H1 (cell line): Measurements from ENCODE around the gene EPN3.

Experiments
- CBX8 ChIP-seq: fragments of 300-800, 300-1000 bp; sonication (generic); IDR thresholded peaks from 2 replicates; pipeline ENCODE4 v1.7.1; 2016; ENCODE audit warnings: low read depth, low read length, borderline replicate concordance
- EP300 ChIP-seq, 2 experiments: IDR thresholded peaks; 1 replicate in 1 of 2; 2 replicates in 1 of 2; pipeline ENCODE4 v1.6.1; 2011 to 2012; ENCODE audit warnings: low read depth in 2 of 2, low read length in 2 of 2, mild to moderate bottlenecking in 2 of 2, borderline replicate concordance in 1 of 2, inconsistent platforms in 1 of 2, moderate library complexity in 1 of 2
- EZH2 ChIP-seq: fragments of 200-600 bp; sonication (generic); IDR thresholded peaks from 2 replicates; pipeline ENCODE4 v1.7.1; 2012; ENCODE audit warnings: low read depth, mild to moderate bottlenecking, moderate library complexity, low read length, inconsistent platforms; ENCODE audit not compliant: severe bottlenecking
- JUN ChIP-seq: IDR thresholded peaks from 2 replicates; pipeline ENCODE4 v1.6.1; 2011; ENCODE audit warnings: low read depth, mild to moderate bottlenecking, improper control_type of control experiment, low read length
- PHF8 ChIP-seq: fragments of 200-600 bp; sonication (generic); conservative IDR thresholded peaks from 2 replicates; pipeline ENCODE4 v1.7.1; 2012; ENCODE audit warnings: low read depth, mild to moderate bottlenecking, inconsistent platforms, low read length, moderate library complexity
- POLR2AphosphoS5 ChIP-seq: IDR thresholded peaks from 2 replicates; pipeline ENCODE4 v1.6.1; 2011; ENCODE audit warnings: low read depth, low read length
- RFX5 ChIP-seq: IDR thresholded peaks from 2 replicates; pipeline ENCODE4 v1.6.1; 2011; ENCODE audit warnings: low read depth, low read length, improper control_type of control experiment, borderline replicate concordance
- SUZ12 ChIP-seq: fragments of 200-600 bp; sonication (generic); IDR thresholded peaks from 2 replicates; pipeline ENCODE4 v1.6.1; 2012; ENCODE audit warnings: mild to moderate bottlenecking, inconsistent platforms, low read length, moderate library complexity, mixed read lengths
- TF ChIP-seq, protein P1 (sequence below), 3 experiments: IDR thresholded peaks; 1 replicate in 2 of 3; 2 replicates in 1 of 3; pipeline versions ENCODE4 v1.5.1 to v1.6.1; 2011; ENCODE audit warnings: low read length in 3 of 3, mild to moderate bottlenecking in 3 of 3, inconsistent platforms in 2 of 3, low read depth in 1 of 3, moderate library complexity in 1 of 3; ENCODE audit not compliant: insufficient read depth in 1 of 3; ENCODE audit errors: control extremely low read depth in 1 of 3

DNA sequence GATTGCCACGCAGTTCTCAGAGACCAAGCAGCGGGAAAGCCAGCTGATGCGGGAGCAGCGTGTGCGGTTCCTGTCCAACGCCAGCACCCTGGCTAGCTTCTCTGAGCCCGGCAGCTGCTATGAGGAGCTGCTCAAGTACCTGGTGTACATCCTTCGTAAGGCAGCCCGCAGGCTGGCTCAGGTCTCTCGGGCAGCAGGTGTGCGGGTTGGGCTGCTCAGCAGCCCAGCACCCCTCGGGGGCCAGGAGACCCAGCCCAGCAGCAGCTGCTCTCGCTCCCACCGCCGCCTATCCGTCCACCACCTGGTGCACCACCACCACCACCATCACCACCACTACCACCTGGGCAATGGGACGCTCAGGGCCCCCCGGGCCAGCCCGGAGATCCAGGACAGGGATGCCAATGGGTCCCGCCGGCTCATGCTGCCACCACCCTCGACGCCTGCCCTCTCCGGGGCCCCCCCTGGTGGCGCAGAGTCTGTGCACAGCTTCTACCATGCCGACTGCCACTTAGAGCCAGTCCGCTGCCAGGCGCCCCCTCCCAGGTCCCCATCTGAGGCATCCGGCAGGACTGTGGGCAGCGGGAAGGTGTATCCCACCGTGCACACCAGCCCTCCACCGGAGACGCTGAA, 43.2 kb downstream of the EPN3 start:
- no peak for TF ChIP-seq RFX5
- TF ChIP-seq, protein P1, sequence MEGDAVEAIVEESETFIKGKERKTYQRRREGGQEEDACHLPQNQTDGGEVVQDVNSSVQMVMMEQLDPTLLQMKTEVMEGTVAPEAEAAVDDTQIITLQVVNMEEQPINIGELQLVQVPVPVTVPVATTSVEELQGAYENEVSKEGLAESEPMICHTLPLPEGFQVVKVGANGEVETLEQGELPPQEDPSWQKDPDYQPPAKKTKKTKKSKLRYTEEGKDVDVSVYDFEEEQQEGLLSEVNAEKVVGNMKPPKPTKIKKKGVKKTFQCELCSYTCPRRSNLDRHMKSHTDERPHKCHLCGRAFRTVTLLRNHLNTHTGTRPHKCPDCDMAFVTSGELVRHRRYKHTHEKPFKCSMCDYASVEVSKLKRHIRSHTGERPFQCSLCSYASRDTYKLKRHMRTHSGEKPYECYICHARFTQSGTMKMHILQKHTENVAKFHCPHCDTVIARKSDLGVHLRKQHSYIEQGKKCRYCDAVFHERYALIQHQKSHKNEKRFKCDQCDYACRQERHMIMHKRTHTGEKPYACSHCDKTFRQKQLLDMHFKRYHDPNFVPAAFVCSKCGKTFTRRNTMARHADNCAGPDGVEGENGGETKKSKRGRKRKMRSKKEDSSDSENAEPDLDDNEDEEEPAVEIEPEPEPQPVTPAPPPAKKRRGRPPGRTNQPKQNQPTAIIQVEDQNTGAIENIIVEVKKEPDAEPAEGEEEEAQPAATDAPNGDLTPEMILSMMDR (IDR thresholded peaks at IDR 0.05; ENCODE audit: control extremely low read depth in 1 of 3, insufficient read depth in 1 of 3, low read depth in 1 of 3, low read length in 3 of 3) = peak; percentile 29 to 36 (median 36); a peak in 3 of 4 replicates
- no peak for TF ChIP-seq CBX8
- no peak for TF ChIP-seq EP300 (IDR thresholded peaks at IDR 0.05; ENCODE audit: borderline replicate concordance in 1 of 2, low read depth in 2 of 2, low read length in 2 of 2)
- no peak for TF ChIP-seq SUZ12
- no peak for TF ChIP-seq JUN
- no peak for TF ChIP-seq EZH2
- no peak for TF ChIP-seq PHF8
- no peak for TF ChIP-seq POLR2AphosphoS5
